Activated CD4-positive, alpha-beta T cell treated with anti-CD3 and anti-CD28 coated beads, Interleukin-2, amount 50 U/mL, for 4 hours (primary cell): Measurements from ENCODE around the gene TMCC1.
"Not testable (repeated sequence)": the region's sequence is repeated elsewhere in the genome, so short reads cannot be mapped to it uniquely, and the experiment has no call there.

ENCODE experiments used
- DNase-seq, 2 experiments: peaks; one replicate each; pipeline ENCODE4 v3.0.0-alpha.2; 2020

Gene TMCC1

GRCh38 chr3:129768728-129769127 is 124.8 kb downstream of the TMCC1 start:
- no peak for DNase-seq

GRCh38 chr3:129766135-129766534 is 127.4 kb downstream of the TMCC1 start:
- no peak for DNase-seq

- no peak for DNase-seq
Measured at GRCh38 chr3:129764090-129764489, 129.4 kb downstream of the TMCC1 start.

- DNase-seq, result no peak
Measured at GRCh38 chr3:129758785-129759320, 134.7 kb downstream of the TMCC1 start.

- DNase-seq, result no peak
Measured at GRCh38 chr3:129758306-129758705, 135.2 kb downstream of the TMCC1 start.

GRCh38 chr3:129756871-129757270 is 136.6 kb downstream of the TMCC1 start:
- no peak for DNase-seq

GRCh38 chr3:129751105-129751504 is 142.4 kb downstream of the TMCC1 start:
- not testable (repeated sequence) for DNase-seq

- DNase-seq, result no peak
Measured at GRCh38 chr3:129749692-129750091, 143.8 kb downstream of the TMCC1 start.

GRCh38 chr3:129747992-129748391 is 145.5 kb downstream of the TMCC1 start:
- DNase-seq, result no peak

- no peak for DNase-seq
Measured at GRCh38 chr3:129747136-129747535, 146.4 kb downstream of the TMCC1 start.

GRCh38 chr3:129746629-129747028 is 146.9 kb downstream of the TMCC1 start:
- DNase-seq, result no peak

GRCh38 chr3:129745253-129745652 is 148.3 kb downstream of the TMCC1 start:
- no peak for DNase-seq

GRCh38 chr3:129741794-129742193 is 151.7 kb downstream of the TMCC1 start:
- no peak for DNase-seq

- no peak for DNase-seq
Measured at GRCh38 chr3:129740090-129740489, 153.4 kb downstream of the TMCC1 start.

- no peak for DNase-seq
Measured at GRCh38 chr3:129739634-129740033, 153.9 kb downstream of the TMCC1 start.

- no peak for DNase-seq
Measured at GRCh38 chr3:129738172-129738571, 155.3 kb downstream of the TMCC1 start.

GRCh38 chr3:129736070-129736469 is 157.4 kb downstream of the TMCC1 start:
- DNase-seq, result no peak

GRCh38 chr3:129735638-129736037 is 157.9 kb downstream of the TMCC1 start:
- no peak for DNase-seq

GRCh38 chr3:129734449-129734848 is 159.1 kb downstream of the TMCC1 start:
- DNase-seq, result no peak

- no peak for DNase-seq
Measured at GRCh38 chr3:129732200-129732876, 161.2 kb downstream of the TMCC1 start.

- no peak for DNase-seq
Measured at GRCh38 chr3:129727707-129728106, 165.8 kb downstream of the TMCC1 start.

- no peak for DNase-seq
Measured at GRCh38 chr3:129723558-129724324, 169.8 kb downstream of the TMCC1 start.

- no peak for DNase-seq
Measured at GRCh38 chr3:129722527-129722926, 171.0 kb downstream of the TMCC1 start.

- no peak for DNase-seq
Measured at GRCh38 chr3:129718201-129718600, 175.3 kb downstream of the TMCC1 start.
